B cell (primary cell): ENCODE data around the gene PLA2G4D.

Experiments
- CTCF ChIP-seq: fragments of 200-600 bp; IDR thresholded peaks from one replicate; pipeline ENCODE4 v1.8.0; 2022; ENCODE audit warnings: antibody characterized with exemption, mild to moderate bottlenecking
- EZH2 ChIP-seq: IDR thresholded peaks from 2 replicates; pipeline ENCODE4 v1.6.1; 2012; ENCODE audit warnings: borderline replicate concordance, low read depth, mild to moderate bottlenecking, moderate library complexity, low read length; ENCODE audit not compliant: insufficient read depth, poor library complexity, severe bottlenecking

GRCh38 chr15:42133886-42134502 lies 39.6 kb upstream of the PLA2G4D start:
- peak; percentile 57 for TF ChIP-seq CTCF
- TF ChIP-seq EZH2, result no peak
